Pons (tissue), 1 donor: ENCODE measurements around the gene BET1.

Experiments
- DNase-seq: peaks from one replicate; pipeline ENCODE4 v3.0.0-alpha.2; 2016; ENCODE audit warnings: low spot score

BET1 gene

DNA sequence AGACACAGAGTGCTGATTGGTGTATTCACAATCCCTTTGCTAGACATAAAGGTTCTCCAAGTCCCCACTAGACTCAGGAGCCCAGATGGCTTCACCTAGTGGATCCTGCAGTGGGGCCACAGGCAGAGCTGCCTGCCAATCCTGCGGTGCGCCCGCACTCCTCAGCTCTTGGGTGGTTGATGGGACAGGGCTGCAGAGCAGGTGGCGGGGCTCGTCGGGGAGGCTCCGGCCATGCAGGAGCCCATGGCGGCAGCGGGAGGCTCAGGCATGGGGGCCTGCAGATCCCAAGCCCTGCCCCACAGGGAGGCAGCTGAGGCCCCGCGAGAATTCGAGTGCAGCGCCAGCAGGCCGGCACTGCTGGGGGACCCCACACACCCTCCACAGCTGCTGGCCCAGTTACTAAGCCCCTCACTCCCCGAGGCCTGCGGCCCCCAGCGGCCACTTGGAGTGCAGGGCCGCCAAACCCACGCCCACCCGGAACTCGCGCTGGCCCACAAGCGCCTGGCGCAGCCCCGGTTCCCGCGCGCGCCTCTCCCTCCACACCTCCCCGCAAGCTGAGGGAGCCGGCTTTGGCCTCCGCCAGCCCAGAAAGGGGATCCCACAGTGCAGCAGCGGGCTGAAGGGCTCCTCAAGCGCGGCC, 7.7 kb upstream of the BET1 start:
- no peak for DNase-seq

- no peak for DNase-seq
These were observed 4.4 kb upstream of the BET1 start for GRCh38 chr7:94008537-94008936.

DNA sequence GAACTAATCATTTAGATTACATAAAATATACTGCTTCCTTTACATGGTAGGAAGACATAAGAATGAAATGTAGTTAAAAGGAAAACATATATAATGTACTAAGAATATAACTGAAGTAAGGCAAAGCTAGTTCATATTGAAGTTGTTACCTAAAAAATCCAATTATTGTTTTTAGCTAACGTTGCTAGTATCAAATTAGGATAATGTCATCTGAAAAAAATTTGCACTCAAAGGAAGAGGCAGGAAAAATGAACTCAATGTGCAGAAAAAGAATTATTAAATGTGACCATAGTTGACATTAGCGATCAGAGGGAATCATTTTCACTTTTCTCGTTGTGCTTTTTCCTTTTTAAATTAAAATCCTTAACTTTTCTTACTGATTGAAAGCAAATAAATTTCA, 1.6 kb upstream of the BET1 start:
- DNase-seq = no peak

DNA sequence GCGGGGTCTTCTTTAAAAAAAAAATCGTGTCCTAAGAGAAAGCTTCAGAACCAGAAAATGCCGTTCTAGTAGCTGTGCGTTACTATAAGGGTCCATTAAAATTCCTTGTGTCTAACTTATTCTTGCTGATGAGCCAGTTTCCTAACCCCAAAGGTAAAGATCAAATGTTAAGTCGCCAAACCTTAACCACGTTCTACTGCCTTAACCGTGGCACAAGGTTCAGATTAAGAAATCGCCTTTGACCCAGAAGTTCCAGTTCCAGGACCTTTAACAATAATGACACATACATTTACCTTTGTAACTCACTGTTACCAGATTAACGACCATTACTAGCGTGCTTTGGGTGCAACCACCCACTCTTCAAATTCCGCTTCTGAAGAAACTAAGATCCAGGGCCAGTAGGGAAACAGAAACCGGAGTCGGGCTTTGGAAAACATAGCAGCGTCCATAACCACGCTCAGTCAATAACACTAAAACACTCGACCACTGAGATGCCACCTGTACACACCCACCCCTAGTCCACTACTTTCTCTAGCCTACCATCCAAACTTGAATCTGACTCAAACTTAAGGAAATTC, 620 bp downstream of the BET1 start:
- DNase-seq = no peak

DNA sequence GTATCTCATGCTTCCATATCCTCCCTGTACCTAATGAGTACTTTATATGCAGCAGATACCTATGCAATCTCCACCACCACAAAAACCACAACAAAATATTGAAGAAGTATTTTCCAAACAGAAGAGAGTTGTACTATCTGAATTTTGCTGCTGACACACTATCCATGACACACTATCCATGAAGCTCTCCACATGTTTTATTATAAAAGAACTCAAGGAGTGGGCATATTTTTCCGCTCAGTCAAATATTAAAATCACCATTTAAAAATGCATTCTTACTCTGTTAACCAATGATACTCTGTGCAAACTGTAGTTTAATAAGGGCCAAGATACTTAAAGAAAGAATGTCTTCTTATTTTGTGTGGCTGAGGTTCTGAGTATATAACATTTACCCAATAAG, 2.8 kb downstream of the BET1 start:
- no peak for DNase-seq

- no peak for DNase-seq
These were observed 6.3 kb downstream of the BET1 start for GRCh38 chr7:93997868-93998267.

DNA sequence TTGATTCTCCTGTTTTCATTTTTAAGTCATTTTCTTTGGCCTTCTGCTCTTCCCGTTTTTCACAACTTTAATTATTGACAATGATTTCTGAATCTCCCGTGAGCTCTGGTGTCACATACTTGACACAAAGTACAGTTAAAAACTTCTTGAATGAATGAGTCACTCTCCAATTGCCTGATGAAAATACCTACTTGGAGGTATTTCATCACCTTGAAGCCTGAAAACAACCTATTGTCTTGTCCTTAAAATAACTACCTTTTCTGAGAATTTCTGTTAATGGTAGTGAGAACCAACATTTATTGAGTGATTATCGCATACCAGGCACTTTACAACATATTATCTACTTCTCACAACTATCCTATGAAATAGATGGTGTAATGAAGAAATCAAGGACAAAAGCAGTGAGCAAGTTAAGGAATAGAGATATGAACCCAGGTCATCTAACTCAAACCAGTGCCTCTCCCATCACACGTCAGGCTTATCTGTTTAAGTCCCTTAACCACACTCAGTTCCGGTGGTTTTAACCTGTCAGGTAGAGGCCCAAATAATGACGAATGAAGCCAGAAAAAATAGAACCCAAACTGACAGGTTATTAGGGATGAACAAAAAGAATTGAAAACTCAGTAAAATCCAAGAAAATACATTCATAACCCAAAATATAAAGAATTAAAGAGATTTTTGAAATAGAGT, 11.6 kb downstream of the BET1 start:
- DNase-seq = no peak

GRCh38 chr7:93987297-93987696, 16.9 kb downstream of the BET1 start:
- DNase-seq = no peak

DNA sequence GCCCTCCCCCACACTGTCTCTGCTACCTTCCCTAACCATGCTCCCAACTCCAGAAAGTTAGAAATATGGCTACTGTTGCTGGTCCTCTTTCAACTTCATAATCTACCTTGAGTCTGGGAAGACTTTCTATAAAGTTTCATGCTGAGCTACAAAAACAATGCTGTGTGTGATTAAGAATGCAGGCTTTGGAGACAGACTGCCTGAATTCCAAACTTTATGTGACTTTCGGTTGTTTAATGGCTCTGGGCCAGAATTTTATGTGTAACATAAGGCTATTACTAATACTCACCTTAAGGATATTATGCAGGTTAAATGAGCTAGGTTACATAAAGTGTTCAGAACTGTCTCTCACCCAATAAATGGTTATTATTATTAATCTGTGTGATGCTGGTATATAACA, 19.1 kb downstream of the BET1 start:
- no peak for DNase-seq

DNA sequence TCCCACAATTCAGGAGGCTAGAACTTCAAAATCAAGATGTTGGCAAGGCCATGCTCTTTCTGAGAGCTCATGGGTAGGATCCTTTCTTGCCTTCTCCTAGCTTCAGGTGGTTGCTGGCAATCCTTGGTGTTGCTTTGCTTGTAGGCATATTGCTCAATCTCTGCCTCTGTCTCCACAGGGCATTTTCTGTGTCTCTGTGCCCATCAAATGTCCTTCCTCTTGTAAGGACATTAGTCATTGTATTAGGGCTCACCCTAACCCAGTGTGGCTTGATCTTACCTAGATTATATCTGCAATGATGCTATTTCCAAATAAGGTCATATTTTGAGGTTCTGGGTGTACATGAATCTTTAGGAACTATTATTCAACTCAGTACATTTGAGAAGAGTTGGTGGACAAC, 20.1 kb downstream of the BET1 start:
- DNase-seq = no peak

DNA sequence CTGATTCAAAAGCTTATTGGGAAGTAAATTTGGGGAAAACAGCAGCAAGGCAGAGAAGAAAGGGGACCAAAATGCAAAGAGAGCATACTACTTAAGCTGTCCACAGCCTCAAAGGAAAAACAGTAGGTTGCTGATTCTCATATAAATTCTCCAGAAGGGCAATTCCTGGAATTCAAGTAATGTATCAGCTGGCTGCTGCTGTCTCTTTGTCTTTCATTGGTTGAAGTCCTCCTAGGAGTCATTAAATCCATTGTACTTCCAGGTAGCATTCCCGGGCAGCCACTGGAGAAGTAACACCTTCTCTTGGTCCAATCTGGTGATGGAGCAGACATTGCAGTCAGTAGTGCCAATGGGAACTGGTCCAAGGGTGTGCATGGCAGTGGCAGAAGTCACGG, 22.7 kb downstream of the BET1 start:
- no peak for DNase-seq

DNA sequence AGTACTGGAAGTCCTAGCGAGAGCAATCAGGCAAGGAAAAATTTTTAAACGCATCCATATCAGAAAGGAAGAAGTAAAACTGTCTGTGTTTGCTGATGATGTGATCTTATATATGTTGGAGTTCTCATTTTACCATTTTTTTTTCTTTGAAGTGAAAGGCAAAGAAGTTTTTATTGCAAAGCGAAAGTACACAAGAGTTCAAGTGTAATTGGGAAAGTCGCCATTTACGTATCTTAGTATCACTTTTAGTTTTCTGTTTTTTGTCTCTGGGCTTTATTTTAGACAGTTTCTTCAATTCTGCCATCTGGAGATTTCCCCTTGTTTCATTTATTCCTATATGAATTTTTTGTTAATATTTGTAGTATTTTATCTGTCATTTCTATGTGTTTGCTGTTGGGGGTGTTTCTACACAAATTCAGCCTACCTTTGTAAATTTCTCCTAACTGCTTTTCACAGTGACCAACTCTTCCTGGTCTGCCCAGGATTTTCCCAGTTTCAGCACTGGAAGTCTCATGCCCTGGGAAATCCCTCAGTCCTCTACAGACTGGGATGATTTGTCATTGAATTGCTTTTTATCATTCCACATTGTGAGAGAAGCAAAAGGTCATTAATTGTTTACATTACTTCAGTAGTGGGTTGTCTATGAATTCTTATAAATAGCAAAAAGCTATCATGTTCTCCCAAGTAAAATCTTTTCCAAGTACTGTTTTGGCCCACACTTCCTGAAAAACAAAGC, 23.2 kb downstream of the BET1 start:
- no peak for DNase-seq

- DNase-seq = no peak
These were observed 26.8 kb downstream of the BET1 start for GRCh38 chr7:93977211-93977950.

GRCh38 chr7:93973134-93973533, 31.0 kb downstream of the BET1 start:
- no peak for DNase-seq

GRCh38 chr7:93972029-93972725, 32.0 kb downstream of the BET1 start:
- DNase-seq = no peak

- DNase-seq = no peak
These were observed 35.1 kb downstream of the BET1 start for GRCh38 chr7:93968911-93969620.

DNA sequence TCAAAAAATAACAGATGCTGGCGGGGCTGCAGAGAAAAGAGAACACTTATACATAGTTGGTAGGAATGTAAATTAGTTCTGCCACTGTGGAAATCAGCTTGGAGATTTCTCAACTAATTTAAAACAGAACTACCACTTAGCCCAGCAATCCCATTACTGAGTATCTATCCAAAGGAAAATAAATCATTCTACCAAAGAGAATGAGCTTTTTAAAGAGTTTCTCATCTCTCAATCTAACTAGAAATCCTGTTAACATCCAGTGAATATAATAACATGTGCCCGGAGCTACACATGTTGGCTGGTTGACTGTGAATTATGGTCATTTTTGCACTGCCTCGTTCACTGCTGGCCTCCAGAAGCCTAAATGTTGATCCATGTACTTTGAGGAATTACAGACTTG, 39.3 kb downstream of the BET1 start:
- no peak for DNase-seq

GRCh38 chr7:93964262-93964661, 39.9 kb downstream of the BET1 start:
- DNase-seq = no peak

DNA sequence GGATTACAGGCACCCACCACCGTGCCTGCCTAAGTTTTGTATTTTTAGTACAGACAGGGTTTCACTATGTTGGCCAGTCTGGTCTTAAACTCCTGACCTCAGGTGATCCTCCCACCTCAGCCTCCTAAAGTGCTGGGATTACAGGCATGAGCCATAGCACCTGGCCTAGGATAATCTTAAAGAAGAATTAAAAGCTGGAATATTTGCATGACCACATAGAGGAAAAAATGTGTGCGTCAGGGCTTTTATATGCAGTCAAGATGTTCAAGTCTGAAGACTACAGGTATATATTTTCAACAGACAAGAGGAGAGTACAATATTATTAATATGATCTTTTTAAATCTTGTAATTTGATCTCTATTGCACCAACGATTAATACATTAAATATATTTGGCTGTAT, 43.2 kb downstream of the BET1 start:
- no peak for DNase-seq

GRCh38 chr7:93958651-93959050, 45.5 kb downstream of the BET1 start:
- DNase-seq = no peak

DNA sequence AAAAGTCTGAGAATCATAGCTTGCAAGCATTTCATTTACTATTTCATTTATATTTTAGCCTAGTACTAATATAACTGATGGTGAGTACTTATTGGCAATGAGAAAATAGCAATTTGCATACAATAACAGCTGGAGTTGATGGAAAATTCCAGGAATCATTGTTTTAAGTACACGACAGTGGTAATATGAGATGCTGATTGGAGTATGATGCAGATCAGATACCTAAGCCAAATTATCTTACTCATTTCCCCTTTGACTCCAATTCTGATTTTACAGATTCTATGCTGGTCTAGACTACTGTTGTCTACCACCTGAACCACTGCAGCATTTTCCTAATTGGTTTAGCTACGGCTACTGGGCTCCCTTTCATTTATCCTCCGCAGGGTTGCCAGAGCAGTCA, 45.9 kb downstream of the BET1 start:
- DNase-seq = no peak
